Sigmoid colon (tissue), 7 donors: ENCODE results near the gene TSSK2. TPM values are rescaled to one million over a fixed set of nuclear protein-coding genes. Genes with fewer than 3 reads are reported as not detected.

Experiments used
- DNase-seq: peaks from one replicate; pipeline ENCODE4 v3.0.0-alpha.2; 2019
- H3K27ac ChIP-seq, 4 donors: fragments of 200-600 bp; sonication (generic); one replicate each; pipeline ENCODE4 v1.5.1; 2016 to 2019; ENCODE audit warnings: mild to moderate bottlenecking in 1 of 4
- H3K27me3 ChIP-seq, 3 donors: fragments of 200-600 bp; sonication (generic); one replicate each; pipeline ENCODE4 v1.5.1; 2019; ENCODE audit warnings: mild to moderate bottlenecking in 1 of 3
- H3K36me3 ChIP-seq, 4 donors: fragments of 200-600 bp; sonication (generic); one replicate each; pipeline ENCODE4 v1.5.1; 2016 to 2019
- H3K4me1 ChIP-seq, 4 donors: fragments of 200-600 bp; sonication (generic); one replicate each; pipeline ENCODE4 v1.5.1; 2017 to 2019
- H3K4me3 ChIP-seq, 4 donors: fragments of 200-600 bp; sonication (generic); one replicate each; pipeline ENCODE4 v1.5.1; 2017 to 2019; ENCODE audit warnings: mild to moderate bottlenecking in 2 of 4, moderate library complexity in 1 of 4
- H3K9me3 ChIP-seq, 4 donors: fragments of 200-600 bp in 3 of 4; sonication (generic) in 3 of 4; one replicate each; pipeline versions ENCODE4 v1.5.1 to v1.6.1; 2013 to 2019
- CTCF ChIP-seq, 4 experiments: fragments of 450-650 bp in 3 of 4; fragments of 200-600 bp in 1 of 4; IDR thresholded peaks; one replicate each; pipeline ENCODE4 v1.5.1; 2016 to 2019; ENCODE audit warnings: antibody characterized with exemption in 4 of 4, mild to moderate bottlenecking in 3 of 4, moderate library complexity in 2 of 4
- EP300 ChIP-seq, 4 donors: sonication (generic); formaldehyde crosslinking; IDR thresholded peaks; one replicate each; pipeline ENCODE4 v1.6.1; 2017; ENCODE audit warnings: antibody characterized with exemption in 4 of 4
- POLR2A ChIP-seq, 2 donors: fragments of 450-650 bp; IDR thresholded peaks; one replicate each; pipeline ENCODE4 v1.6.1; 2016; ENCODE audit warnings: antibody characterized with exemption in 2 of 2, mild to moderate bottlenecking in 2 of 2, moderate library complexity in 2 of 2
- POLR2AphosphoS5 ChIP-seq, 4 donors: sonication (generic); formaldehyde crosslinking; IDR thresholded peaks; one replicate each; pipeline ENCODE4 v1.6.1; 2017; ENCODE audit warnings: antibody characterized with exemption in 4 of 4
- WGBS, 2 donors: extraction: QIAGEN DNeasy Blood & Tissue Kit; methylation state at CpG; one replicate each; pipeline ENCODE4 v1.1.7; 2013; 5-methylcytosine and 5-hydroxymethylcytosine counted together
- intact Hi-C: fragments of 100-400 bp; cut with DNase I; formaldehyde crosslinking; loops from one replicate; pipeline ENCODE4 v1.15.1; 2023
- polyA plus RNA-seq, 3 donors: library from polyadenylated mRNA; stranded (reverse); fragments of 200-250 nt; gene quantifications; one replicate each; pipeline ENCODE4 v1.2.3, GENCODE V29; 2013
- total RNA-seq, 4 donors: library from RNA; depleted of rRNA; stranded (reverse); fragments of >200 nt; gene quantifications; one replicate each; pipeline ENCODE4 v1.1.0, GENCODE V29; 2016
- donor health status: healthy with polysubstance abuse.
- donor health status: Bipolar disorder and iron deficiency.
- donor health status: healthy.

TSSK2 gene
- total and polyA plus RNA-seq, 7 donors: 0.12 TPM; not detected in 6

GRCh38 chr22:19147195-19147780, 16.2 kb downstream of the TSSK2 start:
- DNase-seq: no peak
- 37 to 46% methylated on average over 9 of the region's 9 CpGs for WGBS, 2 donors

GRCh38 chr22:19148417-19149046, 17.4 kb downstream of the TSSK2 start:
- TF ChIP-seq POLR2A (IDR thresholded peaks at IDR 0.05) (no peak), CTCF (IDR thresholded peaks at IDR 0.05) (no peak), POLR2AphosphoS5 (IDR thresholded peaks at IDR 0.05) (no peak), EP300 (IDR thresholded peaks at IDR 0.05) (no peak)
- WGBS, 2 donors: 37% methylated on average over 33 of the region's 33 CpGs
- peaks cover 0 to 19% (median 17%) of the 10 kb centered on the region in 4 donors for H3K4me1 ChIP-seq
- intact Hi-C loops: loop anchor here (10.0 kb wide), 1 partner anchor 146 kb away; the partner anchor contains the start of gene CLTCL1
- peak overlapping the region in 1 of 4 donors; percentile 29 for H3K4me3 ChIP-seq
- peaks cover 25 to 59% (median 46%) of the 10 kb centered on the region in 3 donors for H3K27me3 ChIP-seq
- no peak overlapping the region for H3K27ac ChIP-seq
- H3K36me3 ChIP-seq: no peaks in the 10 kb centered on the region
- DNase-seq: no peak
- no peaks in the 10 kb centered on the region for H3K9me3 ChIP-seq

More at GRCh38 chr22:19147195-19147780, 16.2 kb downstream of the TSSK2 start:
- TF ChIP-seq CTCF (IDR thresholded peaks at IDR 0.05): no peak
- TF ChIP-seq POLR2AphosphoS5 (IDR thresholded peaks at IDR 0.05): no peak
- TF ChIP-seq POLR2A (IDR thresholded peaks at IDR 0.05): no peak
- no peak for TF ChIP-seq EP300 (IDR thresholded peaks at IDR 0.05)
- Histone ChIP-seq H3K4me3 (no peak overlapping the region), H3K9me3 (no peaks in the 10 kb centered on the region), H3K27ac (no peak overlapping the region), H3K36me3 (peaks cover 3 to 7% (median 4%) of the 10 kb centered on the region in 4 donors), H3K4me1 (peaks cover 0 to 30% (median 25%) of the 10 kb centered on the region in 4 donors), H3K27me3 (peaks cover 25 to 47% (median 36%) of the 10 kb centered on the region in 3 donors)
- intact Hi-C loops: loop anchor here (10.0 kb wide), 1 partner anchor 148 kb away; the partner anchor contains the start of gene CLTCL1

- peak overlapping the region in 3 of 4 donors; percentile 5 to 30 (median 29) for H3K4me3 ChIP-seq
- no peaks in the 10 kb centered on the region for H3K9me3 ChIP-seq
- H3K36me3 ChIP-seq: no peaks in the 10 kb centered on the region
- H3K27ac ChIP-seq: no peak overlapping the region
- 4 to 6% methylated on average over 92 of the region's 92 CpGs for WGBS, 2 donors
- DNase-seq: no peak
- peaks cover 25 to 66% (median 50%) of the 10 kb centered on the region in 3 donors for H3K27me3 ChIP-seq
- TF ChIP-seq EP300 (IDR thresholded peaks at IDR 0.05) (no peak), POLR2A (IDR thresholded peaks at IDR 0.05) (no peak), CTCF (IDR thresholded peaks at IDR 0.05) (no peak), POLR2AphosphoS5 (IDR thresholded peaks at IDR 0.05) (no peak)
- intact Hi-C loops: loop anchor here (10.0 kb wide), 1 partner anchor 146 kb away; the partner anchor contains the start of gene CLTCL1
- peaks cover 0 to 14% (median 10%) of the 10 kb centered on the region in 4 donors for H3K4me1 ChIP-seq
These were observed 18.2 kb downstream of the TSSK2 start for GRCh38 chr22:19149047-19149883.

GRCh38 chr22:19149991-19150390, 18.9 kb downstream of the TSSK2 start, which contains the start of gene GSC2:
TSS of gene GSC2 (minus strand) at chr22:19150292. CDS start at chr22:19150283, 9 bp downstream.
- intact Hi-C loops: loop anchor here (10.0 kb wide), 1 partner anchor 145 kb away; the partner anchor contains the start of gene CLTCL1
- 3 to 5% methylated on average over 59 of the region's 59 CpGs for whole genome bisulfite sequencing, 2 donors
- Histone ChIP-seq H3K4me3 (peak within 1 kb of the TSS in 3 of 4 donors; percentile 5 to 30 (median 29)), H3K4me1 (peaks cover 0 to 14% (median 10%) of the 10 kb centered on the region in 4 donors), H3K36me3 (no peaks in the 10 kb centered on the region), H3K27ac (no peak within 1 kb of the TSS), H3K27me3 (peaks cover 25 to 69% (median 50%) of the 10 kb centered on the region in 3 donors), H3K9me3 (no peaks in the 10 kb centered on the region)
- no peak for TF ChIP-seq POLR2A (IDR thresholded peaks at IDR 0.05)
- DNase-seq: no peak
